ENCODE measurements around the gene LRRC4. TPM values are rescaled to one million over a fixed set of nuclear protein-coding genes. Genes with fewer than 3 reads are reported as not detected.

LRRC4 gene
- polyA plus RNA-seq, 1 of the 3 experiments (the other 2 are of a cell fraction) = 0.44 TPM

DNA sequence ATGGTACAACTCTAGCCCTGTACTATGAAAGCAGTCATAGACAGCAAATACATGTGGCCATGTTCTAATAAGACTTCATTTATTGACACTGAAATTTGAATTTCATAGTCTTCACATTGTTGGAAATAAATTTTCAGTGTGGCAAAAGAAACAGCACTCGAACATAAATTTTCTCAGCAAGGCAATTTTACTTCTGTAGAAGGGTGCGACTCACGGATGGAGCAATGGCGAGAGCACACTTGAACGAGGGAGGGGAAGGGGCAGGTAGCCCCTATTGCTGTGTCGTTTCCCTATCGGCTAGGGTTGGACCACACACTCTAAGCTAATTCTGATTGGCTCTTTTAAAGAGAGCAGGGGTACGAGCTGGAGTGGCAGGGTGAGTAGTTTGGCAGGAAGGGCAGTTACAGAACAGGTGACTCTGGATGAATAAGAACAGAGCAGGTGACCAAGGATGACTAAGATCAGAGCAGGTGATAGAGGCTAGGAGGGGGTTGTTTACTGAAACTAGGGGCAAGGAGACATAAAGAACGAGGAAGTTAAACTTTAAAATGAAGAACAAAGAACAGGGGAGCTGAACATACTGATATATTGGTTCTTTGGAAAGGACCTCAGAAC lies 52.0 kb downstream of the LRRC4 start (continued):
- TF ChIP-seq TAF1 (IDR thresholded peaks at IDR 0.05; ENCODE audit: borderline replicate concordance, low read depth, low read length) (no peak), FOXM1 (IDR thresholded peaks at IDR 0.05; ENCODE audit: low read depth) (no peak), NFIC (IDR thresholded peaks at IDR 0.05; ENCODE audit: borderline replicate concordance) (no peak)
- TF ChIP-seq, protein P1, sequence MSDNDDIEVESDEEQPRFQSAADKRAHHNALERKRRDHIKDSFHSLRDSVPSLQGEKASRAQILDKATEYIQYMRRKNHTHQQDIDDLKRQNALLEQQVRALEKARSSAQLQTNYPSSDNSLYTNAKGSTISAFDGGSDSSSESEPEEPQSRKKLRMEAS (IDR thresholded peaks at IDR 0.05; ENCODE audit: low read depth) = no peak
- TF ChIP-seq, protein P2, sequence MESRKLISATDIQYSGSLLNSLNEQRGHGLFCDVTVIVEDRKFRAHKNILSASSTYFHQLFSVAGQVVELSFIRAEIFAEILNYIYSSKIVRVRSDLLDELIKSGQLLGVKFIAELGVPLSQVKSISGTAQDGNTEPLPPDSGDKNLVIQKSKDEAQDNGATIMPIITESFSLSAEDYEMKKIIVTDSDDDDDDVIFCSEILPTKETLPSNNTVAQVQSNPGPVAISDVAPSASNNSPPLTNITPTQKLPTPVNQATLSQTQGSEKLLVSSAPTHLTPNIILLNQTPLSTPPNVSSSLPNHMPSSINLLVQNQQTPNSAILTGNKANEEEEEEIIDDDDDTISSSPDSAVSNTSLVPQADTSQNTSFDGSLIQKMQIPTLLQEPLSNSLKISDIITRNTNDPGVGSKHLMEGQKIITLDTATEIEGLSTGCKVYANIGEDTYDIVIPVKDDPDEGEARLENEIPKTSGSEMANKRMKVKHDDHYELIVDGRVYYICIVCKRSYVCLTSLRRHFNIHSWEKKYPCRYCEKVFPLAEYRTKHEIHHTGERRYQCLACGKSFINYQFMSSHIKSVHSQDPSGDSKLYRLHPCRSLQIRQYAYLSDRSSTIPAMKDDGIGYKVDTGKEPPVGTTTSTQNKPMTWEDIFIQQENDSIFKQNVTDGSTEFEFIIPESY (IDR thresholded peaks at IDR 0.05; ENCODE audit: borderline replicate concordance, low read depth) = no peak

DNA sequence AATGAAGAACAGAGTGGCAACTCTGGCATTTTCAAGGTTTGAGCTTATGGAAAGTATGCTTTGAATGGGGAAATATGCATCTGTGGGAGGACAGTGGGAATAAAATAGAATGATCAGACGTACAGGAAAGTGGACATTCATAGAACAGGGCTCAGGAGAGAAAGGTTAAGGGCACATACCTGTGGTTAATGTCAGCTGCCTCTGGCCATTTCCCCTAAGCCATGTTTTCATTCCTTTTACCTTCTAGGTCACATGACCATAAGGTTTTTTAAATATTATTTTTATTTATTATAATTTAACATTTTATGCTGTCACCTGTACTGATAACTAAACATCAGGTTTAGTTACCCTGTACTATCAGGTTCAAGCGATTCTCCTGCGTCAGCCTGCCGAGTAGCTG lies 52.8 kb downstream of the LRRC4 start:
- TF ChIP-seq, protein P3, sequence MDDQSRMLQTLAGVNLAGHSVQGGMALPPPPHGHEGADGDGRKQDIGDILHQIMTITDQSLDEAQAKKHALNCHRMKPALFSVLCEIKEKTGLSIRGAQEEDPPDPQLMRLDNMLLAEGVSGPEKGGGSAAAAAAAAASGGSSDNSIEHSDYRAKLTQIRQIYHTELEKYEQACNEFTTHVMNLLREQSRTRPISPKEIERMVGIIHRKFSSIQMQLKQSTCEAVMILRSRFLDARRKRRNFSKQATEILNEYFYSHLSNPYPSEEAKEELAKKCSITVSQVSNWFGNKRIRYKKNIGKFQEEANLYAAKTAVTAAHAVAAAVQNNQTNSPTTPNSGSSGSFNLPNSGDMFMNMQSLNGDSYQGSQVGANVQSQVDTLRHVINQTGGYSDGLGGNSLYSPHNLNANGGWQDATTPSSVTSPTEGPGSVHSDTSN (IDR thresholded peaks at IDR 0.05) = no peak
- no peak for TF ChIP-seq SIN3A (IDR thresholded peaks at IDR 0.05; ENCODE audit: borderline replicate concordance, low read depth, low read length)
- no peak for TF ChIP-seq FOXJ3 (CRISPR knock-in tag; IDR thresholded peaks at IDR 0.05)
- TF ChIP-seq TAF1 (IDR thresholded peaks at IDR 0.05; ENCODE audit: borderline replicate concordance, low read depth, low read length) = no peak
- TF ChIP-seq ELF1 (IDR thresholded peaks at IDR 0.05) = no peak
- TF ChIP-seq, protein P4, sequence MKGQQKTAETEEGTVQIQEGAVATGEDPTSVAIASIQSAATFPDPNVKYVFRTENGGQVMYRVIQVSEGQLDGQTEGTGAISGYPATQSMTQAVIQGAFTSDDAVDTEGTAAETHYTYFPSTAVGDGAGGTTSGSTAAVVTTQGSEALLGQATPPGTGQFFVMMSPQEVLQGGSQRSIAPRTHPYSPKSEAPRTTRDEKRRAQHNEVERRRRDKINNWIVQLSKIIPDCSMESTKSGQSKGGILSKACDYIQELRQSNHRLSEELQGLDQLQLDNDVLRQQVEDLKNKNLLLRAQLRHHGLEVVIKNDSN (IDR thresholded peaks at IDR 0.05; ENCODE audit: borderline replicate concordance, low read depth) = no peak
- no peak for TF ChIP-seq RAD21 (IDR thresholded peaks at IDR 0.05; ENCODE audit: low read length)
- no peak for TF ChIP-seq POLR2AphosphoS5 (IDR thresholded peaks at IDR 0.05; ENCODE audit: low read depth, low read length)
- no peak for TF ChIP-seq RXRA (IDR thresholded peaks at IDR 0.05; ENCODE audit: borderline replicate concordance, low read depth)
- no peak for TF ChIP-seq CHD2 (IDR thresholded peaks at IDR 0.05; ENCODE audit: low read length, partially characterized antibody)
- TF ChIP-seq FOSL2 (IDR thresholded peaks at IDR 0.05; ENCODE audit: borderline replicate concordance, low read depth) = no peak
- TF ChIP-seq, protein P5, sequence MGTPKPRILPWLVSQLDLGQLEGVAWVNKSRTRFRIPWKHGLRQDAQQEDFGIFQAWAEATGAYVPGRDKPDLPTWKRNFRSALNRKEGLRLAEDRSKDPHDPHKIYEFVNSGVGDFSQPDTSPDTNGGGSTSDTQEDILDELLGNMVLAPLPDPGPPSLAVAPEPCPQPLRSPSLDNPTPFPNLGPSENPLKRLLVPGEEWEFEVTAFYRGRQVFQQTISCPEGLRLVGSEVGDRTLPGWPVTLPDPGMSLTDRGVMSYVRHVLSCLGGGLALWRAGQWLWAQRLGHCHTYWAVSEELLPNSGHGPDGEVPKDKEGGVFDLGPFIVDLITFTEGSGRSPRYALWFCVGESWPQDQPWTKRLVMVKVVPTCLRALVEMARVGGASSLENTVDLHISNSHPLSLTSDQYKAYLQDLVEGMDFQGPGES (IDR thresholded peaks at IDR 0.05; ENCODE audit: low read depth, low read length) = no peak
- TF ChIP-seq TCF12 (IDR thresholded peaks at IDR 0.05) = no peak
- no peak for TF ChIP-seq FOXM1 (IDR thresholded peaks at IDR 0.05; ENCODE audit: low read depth)
- no peak for TF ChIP-seq JUND (IDR thresholded peaks at IDR 0.05)
- no peak for TF ChIP-seq EZH2phosphoT487 (IDR thresholded peaks at IDR 0.05; ENCODE audit: borderline replicate concordance, low read depth)
- TF ChIP-seq, protein P6, sequence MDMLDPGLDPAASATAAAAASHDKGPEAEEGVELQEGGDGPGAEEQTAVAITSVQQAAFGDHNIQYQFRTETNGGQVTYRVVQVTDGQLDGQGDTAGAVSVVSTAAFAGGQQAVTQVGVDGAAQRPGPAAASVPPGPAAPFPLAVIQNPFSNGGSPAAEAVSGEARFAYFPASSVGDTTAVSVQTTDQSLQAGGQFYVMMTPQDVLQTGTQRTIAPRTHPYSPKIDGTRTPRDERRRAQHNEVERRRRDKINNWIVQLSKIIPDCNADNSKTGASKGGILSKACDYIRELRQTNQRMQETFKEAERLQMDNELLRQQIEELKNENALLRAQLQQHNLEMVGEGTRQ (IDR thresholded peaks at IDR 0.05; ENCODE audit: borderline replicate concordance, low read depth, low read length) = no peak
- ChIA-PET POLR2A (no interaction called here), CTCF (interaction anchor here (0.6 to 1.1 kb wide), 2 partner anchors 41 to 176 kb away, joined by 3 to 5 read pairs; no protein-coding TSS in a partner anchor)
- Histone ChIP-seq H3K9me3 (no peaks in the 10 kb centered on the region), H3F3A (replicated peaks; ENCODE audit: insufficient read depth) (peaks cover 8% of the 10 kb centered on the region), H3K4me1 (ENCODE audit: control insufficient read depth in 1 of 2, insufficient read depth in 2 of 2, low read depth in 1 of 2, low read length in 1 of 2) (peaks cover 0 to 10% of the 10 kb centered on the region in 2 experiments; a peak in 1 of 4 replicates), H3K27me3 (ENCODE audit: insufficient read depth) (no peaks in the 10 kb centered on the region), H3K9me2 (no peaks in the 10 kb centered on the region), H4K20me1 (ENCODE audit: insufficient read depth) (no peaks in the 10 kb centered on the region; the same call in 1 of the 2 replicates), H2AFZ (ENCODE audit: low read depth) (no peak overlapping the region), H3K4me2 (no peak overlapping the region), H3K4me3 (ENCODE audit: low read depth in 2 of 2, low read length in 1 of 2) (no peak overlapping the region), H3K9ac (no peak overlapping the region), H3K79me2 (ENCODE audit: insufficient read depth) (no peaks in the 10 kb centered on the region; the same call in 1 of the 2 replicates), H3K27ac (ENCODE audit: low read depth in 2 of 2, low read length in 1 of 2) (no peak overlapping the region), H3K36me3 (replicated peaks in 1 of 2; ENCODE audit: control insufficient read depth in 1 of 2, insufficient read depth in 2 of 2, low read length in 1 of 2) (peaks cover 13 to 31% of the 10 kb centered on the region in 2 experiments)
- 93% methylated on average over 4 of the region's 4 CpGs for WGBS (ENCODE audit: low lambda C conversion rate)
- no peak for DNase-seq
